Jurkat, Clone E6-1 (cell line): ENCODE data around the gene RGPD8.
"Not testable (repeated sequence)": the region's sequence is repeated elsewhere in the genome, so short reads cannot be mapped to it uniquely, and the experiment has no call there.

Experiments
- DNase-seq: peaks from one replicate; pipeline ENCODE4 v3.0.0-alpha.2; 2011; ENCODE audit warnings: low read depth, low spot score
- H3K4me3 ChIP-seq: 2 replicates; pipeline ENCODE4 v1.5.1; 2011; ENCODE audit warnings: mild to moderate bottlenecking, low read length, control low read depth, moderate library complexity

The RGPD8 gene

DNA sequence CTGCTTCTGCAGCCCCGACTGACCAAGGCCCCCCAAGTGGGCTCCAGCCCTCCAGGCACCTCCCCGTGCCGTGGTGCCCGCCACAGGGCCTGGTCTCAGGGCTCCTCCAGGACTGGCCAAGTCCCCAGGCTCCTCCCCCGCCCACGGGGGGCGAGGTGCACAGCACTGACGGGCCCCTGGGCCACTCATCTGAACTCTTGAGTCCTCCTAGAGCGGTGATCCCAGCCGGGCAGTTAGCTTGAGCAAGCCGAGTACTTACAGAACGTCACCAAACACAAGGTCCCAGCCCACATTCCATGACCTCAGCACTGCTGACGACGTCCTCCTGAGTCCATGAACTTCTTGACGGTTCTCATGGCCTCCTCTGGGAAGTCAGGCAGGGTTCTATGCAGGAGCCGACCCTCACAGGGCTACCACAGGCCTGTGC lies 4.0 kb upstream of the RGPD8 start:
- DNase-seq, result not testable (repeated sequence)

DNA sequence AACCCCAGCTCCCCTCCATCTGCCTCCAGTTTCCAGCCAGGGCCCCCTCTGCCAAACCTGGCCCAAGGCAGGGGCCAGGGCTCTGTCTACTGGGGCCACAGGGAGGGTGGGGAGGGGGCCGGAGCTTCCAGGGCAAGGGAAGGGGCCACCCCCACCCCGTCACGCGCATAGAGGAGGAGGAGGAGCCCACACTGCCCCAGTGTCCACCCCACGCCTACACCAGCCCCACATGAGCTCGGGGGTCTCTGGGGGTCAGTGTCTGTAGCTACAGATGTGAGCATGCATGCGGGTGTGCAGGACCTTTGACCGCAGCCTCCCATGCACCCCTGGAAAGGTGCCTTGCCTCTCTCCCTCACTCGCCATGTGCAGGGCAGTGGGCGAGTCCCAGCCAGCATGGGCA lies 3.5 kb upstream of the RGPD8 start:
- not testable (repeated sequence) for H3K4me3 ChIP-seq, DNase-seq

More for the DNA sequence above, 4.0 kb upstream of the RGPD8 start:
- not testable (repeated sequence) for H3K4me3 ChIP-seq

DNA sequence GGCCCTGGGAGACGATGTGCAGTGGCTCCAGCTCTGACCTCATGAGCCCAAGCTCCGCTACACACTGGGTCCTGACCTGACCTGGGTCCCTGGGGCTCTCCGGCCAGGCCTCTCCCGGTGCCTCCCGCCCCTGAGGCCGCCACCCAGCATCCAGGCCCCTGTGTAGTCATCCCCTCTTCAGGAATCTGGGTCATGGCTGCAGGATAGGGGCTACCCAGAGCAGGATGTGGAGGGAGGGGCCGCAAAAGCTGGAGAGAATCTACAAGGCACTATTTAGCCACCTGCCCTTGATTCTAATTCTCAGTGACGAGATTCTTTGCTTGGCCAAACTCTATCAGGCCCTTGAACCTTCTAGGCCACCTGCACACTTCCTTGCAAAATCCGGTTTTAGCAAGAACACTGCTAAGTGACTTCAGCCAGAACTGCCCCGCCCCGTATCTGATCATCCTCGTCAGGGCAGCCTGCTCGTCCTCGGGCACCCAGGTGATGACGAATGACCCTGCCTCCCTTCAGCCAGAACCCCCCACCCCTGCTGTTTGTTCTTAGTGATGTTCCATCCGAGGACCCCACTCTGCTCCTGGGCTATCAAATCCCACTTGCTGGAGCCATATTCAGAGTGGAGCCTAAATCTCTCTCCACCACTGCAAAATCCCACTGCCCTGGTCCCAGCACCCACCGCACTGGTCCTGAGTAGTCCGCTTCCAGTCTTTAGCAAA lies 2.4 kb upstream of the RGPD8 start:
- not testable (repeated sequence) for DNase-seq, H3K4me3 ChIP-seq

DNA sequence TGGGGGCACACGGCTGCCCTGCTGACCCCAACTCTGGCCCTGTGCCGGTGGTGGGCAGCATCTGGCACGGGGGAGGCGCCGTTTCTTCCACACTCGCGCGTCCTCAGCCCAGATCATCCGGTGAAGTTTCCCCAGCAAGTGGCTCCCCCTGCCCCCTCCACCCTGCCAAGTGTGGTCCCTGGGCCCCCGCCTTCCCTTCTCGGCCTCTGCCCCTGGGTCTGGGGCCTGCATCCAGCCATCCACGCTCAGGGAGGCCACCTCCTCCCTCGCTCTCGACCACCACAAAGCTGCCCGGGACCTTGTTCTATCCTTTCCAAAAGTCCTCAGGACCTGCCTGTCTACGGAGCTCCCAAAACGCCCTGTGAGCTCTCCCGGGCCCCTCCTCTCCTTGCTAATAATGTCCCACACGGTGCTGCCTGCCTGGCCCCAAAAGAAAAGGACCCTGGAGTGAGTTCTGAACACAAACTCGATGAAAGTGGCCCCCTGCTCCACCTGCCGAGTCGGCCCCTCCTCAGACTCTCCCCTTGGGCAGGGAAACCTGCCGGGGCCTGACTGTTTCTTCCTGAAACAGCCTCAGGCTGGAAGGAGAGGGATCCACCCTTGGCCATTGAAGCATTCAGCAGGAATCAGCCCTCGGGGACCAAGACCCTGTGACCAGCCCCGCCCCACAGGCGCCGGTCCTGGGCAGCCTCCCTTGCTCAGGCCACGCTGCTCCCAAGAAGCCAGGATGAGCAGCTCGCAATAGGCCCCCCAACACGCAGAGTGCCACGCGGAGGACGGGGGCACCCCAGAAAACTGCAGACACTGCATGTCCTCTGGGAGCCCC lies 1.7 kb upstream of the RGPD8 start:
- H3K4me3 ChIP-seq, DNase-seq: not testable (repeated sequence)

DNA sequence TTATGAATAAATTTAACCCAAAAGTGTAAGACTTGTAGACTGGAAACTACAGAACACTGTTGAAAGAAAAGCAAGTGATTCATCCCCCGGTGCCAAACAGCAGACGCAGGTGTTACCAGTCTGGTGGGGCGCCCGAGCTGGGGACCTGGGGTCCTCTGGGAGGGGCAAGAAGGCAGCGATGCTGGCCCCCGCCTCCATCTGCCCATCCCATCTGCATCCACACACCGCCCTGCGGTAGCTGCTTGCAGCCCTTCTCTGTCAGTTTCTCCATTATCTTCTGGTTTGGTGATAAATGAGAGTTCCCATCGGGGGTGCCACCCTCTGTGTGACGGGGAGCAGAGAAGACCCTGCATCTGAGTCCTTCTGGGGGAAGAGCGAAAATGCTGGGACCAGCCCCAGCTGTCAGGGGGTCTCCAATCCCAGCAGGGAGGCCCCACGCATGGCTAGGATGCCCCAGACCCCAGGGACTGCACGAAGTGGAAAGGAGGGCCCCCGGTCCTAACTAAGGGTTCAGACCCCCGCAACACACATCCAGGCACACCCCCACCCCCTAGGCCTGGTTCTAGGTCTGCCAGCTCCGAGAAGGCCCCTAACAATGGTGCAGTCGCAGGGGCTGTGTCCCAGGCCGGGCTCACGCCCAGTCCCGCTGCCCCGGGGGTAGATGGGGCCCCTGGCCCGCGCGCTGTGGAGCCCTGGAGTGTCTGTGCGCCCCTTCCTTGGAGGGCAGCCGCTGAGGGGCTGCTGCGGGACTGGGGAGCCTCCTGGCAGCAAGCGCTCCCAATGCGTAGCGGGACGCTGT lies 686 bp upstream of the RGPD8 start:
- no peak overlapping the region for H3K4me3 ChIP-seq
- DNase-seq, result no peak

DNA sequence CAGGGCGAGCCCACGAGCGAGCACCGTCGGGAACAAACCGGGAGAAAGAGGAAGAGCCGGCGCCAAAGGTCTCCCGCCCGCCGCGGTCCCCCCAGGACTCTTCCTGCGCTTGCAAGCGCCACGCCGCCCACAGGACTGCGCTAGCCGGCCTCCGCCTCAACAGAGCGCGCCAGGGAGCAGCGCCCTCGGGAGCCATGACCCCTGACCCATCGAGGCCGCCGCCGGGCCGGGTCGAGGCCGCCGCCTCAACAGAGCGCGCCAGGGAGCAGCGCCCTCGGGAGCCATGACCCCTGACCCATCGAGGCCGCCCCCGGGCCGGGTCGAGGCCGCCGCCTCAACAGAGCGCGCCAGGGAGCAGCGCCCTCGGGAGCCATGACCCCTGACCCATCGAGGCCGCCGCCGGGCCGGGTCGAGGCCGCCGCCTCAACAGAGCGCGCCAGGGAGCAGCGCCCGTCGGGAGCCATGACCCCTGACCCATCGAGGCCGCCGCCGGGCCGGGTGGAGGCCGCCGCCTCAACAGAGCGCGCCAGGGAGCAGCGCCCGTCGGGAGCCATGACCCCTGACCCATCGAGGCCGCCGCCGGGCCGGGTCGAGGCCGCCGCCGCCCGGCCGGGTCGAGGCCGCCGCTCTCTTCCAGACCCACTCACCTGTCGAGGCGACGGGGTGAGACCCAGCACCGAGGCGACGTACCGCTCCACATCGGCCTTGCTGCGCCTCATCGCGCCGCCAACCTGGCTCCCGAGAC lies 538 bp downstream of the RGPD8 start:
- DNase-seq, result not testable (repeated sequence)
- peak overlapping the region; percentile 40 for H3K4me3 ChIP-seq

DNA sequence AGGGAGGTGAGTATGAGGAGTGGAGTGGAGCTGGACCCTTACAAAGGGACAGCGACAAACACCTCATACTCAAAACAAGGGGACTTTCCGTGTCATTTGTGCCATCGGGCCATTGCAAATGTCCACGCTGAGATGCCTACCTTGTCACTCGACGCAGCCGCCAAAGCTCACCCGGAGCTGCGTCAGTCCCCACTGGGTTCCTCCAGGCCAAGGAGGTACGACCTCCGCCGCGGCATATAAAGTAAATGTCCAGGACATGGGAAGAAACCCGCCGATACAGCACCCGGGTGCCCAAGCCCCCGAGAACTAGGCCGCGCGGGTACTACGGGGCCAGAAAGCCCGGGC lies 1.1 kb downstream of the RGPD8 start:
- H3K4me3 ChIP-seq, result peak overlapping the region; percentile 40
- not testable (repeated sequence) for DNase-seq

DNA sequence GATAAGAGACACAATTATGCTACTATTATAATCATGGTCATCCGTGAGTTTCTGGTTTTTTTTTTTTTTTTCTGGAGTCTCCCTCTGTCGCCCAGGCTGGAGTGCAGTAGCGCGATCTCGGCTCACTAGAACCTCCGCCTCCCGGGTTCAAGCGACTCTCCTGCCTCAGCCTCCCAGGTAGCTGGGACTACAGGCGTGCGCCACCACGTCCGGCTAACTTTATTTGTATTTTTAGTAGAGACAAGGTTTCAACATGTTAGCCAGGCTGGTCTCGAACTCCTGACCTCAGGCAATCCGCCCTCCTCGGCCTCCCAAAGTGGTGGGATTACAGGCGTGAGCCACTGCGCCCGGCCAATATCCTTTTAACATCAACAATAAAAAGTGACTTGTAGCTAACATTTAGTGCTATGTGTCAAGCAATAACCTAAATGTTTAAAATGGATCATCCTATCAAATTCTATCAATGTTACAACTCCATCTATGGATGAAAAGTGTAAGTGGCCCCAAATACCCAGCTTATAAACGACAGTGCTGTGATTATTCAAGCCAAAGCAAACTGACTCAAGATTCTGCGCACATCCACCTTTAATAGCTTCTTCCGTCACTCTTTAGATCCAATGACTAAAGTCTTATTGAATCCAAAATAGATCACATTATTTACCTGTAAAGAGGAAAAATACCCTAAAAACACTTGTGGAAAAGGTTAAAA lies 1.7 kb downstream of the RGPD8 start:
- not testable (repeated sequence) for H3K4me3 ChIP-seq

DNA sequence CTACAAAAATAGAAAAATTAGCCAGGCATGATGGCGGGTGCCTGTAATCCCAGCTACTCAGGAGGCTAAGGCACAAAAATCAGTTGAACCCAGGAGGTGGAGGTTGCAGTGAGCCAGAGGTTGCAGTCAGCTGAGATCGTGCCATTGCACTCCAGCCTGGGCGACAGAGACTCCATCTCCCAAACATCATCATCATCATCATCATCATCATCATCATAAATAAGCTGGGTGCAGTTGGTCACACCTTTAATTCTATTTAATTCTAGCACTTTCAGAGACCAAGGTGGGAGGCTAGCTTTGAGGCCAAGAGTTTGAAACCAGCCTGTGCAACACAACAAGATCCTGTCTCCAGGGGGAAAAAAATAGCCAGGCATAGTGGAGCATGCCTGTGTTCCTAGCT lies 8.9 kb downstream of the RGPD8 start:
- not testable (repeated sequence) for DNase-seq, H3K4me3 ChIP-seq

More for the DNA sequence above, 1.7 kb downstream of the RGPD8 start:
- not testable (repeated sequence) for DNase-seq

DNA sequence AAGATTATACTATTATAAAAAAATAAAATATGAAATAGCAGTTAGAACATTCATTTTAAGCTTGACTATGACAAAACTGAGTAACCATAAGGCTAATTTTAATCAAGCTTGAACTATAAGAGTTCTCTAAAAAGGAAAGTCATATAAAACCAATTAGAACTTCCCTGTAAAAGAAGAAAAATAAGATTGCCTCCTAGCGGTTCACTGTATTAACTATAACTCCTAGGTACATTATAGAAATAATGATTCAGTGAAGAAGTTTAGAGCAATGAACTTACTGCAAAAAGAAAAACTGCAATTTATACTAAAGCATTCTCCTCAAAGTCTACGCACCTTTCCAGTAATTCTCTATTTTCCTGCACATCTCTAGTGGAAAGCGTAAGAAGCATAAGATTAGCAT lies 16.6 kb downstream of the RGPD8 start:
- H3K4me3 ChIP-seq, DNase-seq: not testable (repeated sequence)

DNA sequence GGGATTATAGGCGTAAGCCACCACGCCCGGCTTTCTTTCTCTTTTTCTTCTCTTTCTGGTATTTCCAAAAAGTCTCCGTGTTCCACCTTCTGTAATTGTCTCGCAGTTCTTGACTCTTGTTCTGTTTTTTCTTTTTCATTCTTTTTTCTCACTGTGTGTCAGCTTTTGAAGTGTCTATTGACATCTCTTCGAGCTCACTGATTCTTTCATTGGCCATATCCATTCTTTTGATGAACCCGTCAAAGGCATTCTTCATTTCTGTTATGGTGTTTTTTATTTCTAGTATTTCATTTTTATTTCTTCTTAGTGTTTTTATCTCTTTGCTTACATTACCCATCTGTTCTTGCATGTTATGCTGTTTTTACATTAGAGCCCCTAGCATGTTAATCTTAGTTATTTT lies 73.4 kb downstream of the RGPD8 start:
- H3K4me3 ChIP-seq, DNase-seq: not testable (repeated sequence)

DNA sequence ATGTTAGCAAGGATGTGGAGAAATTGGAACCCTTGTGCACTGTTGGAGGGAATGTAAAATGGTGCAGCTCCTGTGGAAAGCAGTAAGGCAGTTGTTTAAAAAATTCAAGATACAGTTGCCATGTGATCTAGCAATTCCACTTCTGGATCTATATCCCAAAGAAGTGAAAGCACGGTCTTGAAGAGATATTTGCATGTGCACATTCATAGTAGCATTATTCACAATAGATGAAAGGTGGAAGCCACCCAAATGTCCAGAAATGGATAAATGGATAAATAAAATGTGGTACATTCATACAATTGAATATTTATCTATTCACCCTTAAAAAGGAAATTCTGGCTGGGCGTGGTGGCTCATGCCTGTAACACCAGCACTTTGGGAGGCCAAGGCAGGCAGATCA lies 79.1 kb downstream of the RGPD8 start:
- H3K4me3 ChIP-seq, DNase-seq: not testable (repeated sequence)

DNA sequence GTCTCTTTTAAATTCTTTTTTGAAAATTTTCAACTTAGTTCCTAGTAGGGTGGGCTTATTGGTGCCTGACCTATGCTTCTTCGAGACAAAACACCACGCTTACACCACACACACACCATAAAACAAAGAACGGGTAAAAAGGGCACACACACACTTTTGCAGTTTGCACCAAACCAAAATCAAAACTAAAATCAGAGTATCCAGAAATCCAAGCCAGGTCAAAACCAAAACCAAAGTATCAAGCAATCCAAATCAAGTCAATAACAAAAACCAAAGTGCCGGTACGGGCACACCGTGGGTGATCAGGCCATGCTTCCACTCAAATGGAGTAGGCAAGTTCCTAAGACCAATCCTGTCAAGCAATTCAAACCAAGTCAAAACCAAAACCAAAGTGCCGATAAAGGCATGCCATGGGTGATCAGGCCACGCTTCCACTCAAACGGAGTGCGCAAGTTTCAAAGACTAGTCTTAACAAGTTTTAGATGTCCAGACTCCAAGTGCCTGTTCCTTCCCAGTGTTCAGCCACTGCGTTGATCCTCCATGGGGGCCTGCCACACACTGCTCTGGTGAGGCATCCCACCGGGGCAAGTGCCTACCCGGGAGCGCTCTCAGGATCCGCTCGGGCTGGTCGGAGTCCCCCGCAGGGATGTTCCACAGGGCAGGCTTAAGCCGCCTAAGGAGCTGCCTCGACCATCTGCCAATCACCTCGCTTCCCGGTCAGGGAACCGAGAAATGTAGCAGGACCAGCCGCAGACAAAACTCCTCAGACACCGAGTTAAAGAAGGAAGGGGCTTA lies 80.4 kb downstream of the RGPD8 start:
- not testable (repeated sequence) for DNase-seq, H3K4me3 ChIP-seq

DNA sequence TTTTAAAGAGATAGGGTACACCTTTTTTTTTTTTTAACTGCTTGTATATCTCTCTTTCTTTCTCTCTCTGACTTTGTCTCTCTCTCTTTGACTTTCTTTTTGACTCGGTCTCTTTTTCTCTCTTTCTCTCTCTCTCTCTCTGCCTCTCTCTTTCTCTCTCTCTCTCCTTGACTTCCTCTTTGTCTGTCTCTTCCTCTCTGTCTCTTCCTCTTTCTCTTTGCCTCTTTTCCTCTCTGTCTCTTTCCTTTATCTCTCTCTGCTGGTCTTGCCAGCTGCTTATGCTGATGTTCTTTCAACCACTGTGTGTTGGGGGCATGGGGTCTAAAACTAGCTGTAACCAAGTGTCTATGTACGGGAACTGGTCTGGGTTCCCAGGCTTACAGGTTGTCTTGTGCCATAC lies 81.2 kb downstream of the RGPD8 start:
- DNase-seq, H3K4me3 ChIP-seq: not testable (repeated sequence)

DNA sequence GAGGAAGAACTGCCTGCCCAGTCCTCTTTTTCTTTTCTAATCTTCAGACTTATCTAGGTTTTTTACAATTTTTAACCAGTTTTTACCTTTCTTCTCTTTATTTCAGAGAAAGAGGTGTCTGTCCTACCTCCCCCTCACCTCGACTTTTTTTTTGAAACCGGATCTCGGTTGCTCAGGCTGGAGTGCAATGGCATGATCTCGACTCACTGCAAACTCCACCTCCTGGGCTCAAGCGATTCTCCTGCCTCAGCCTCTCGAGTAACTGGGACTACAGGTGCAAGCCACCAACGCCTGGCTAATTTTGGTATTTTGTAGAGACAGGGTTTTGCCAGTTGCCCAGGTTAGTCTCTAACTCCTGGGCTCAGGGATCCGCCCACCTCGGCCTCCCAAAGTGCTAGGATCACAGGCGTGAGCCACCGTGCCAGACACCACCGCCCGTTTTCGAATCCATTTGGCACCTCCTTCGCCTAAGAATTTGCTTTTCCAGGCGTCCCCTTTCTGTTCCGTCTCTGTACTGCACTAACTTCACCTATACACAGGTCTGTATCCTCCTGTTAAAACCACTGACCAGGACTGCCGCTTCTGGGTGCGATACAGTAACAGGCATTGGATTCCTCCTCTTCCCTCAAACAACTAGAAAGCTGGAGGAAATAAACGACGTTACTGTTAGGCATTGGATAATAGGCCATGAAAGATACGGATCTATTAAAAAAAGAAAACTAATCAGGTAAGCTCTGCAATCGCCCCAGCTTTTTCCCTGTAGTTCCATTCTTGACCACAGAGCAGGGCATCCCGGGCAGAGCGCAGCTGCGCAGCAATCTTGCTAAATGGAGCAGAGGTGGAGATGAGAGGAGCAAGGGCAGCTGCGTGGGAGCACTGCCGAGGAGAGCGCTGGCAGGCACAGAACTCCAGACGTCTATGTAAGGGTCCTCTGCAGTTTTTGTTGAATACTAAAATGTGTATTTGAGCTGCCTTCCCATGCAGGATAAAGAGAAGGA lies 88.1 kb downstream of the RGPD8 start:
- H3K4me3 ChIP-seq, result no peak overlapping the region
- no peak for DNase-seq

DNA sequence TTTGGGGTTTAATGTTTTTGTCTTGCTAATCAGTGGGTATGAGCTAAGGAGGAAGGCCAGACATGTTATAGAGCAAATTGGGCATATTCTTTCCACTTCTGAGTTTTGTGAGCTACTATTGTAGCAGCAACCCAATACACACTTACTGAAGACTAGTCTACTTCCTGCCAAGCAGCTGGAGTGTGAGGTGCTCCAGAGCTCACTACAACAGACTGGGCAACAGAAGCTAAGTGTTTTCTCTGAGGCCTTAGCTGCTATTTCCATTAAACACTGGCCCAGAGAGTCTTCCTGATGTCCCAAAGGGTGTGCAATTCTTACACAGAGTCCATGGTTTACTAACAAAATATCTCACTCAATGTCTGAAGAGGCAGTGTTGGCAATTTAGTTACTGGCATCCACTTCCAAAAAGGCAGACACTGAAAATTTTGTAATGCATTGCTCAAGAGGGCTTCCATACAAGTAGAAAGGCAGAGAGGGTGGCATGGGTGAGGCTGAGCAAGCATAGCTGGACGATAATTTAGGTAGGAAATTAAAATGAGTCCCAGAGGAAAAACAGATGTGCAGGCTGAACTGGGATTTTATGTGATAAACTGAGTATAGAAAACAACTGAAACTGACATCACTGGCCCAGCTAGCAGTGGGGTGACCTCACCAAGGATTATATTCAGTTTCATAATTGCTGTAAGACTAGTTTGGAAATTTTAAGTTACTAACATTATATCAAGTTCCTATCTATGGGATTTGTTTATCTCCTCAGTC lies 89.4 kb downstream of the RGPD8 start:
- no peak overlapping the region for H3K4me3 ChIP-seq
- DNase-seq, result peak; percentile 9
